GM18907 (cell line): ENCODE measurements around the gene SEPHS1.
"Not testable (repeated sequence)": the region's sequence is repeated elsewhere in the genome, so short reads cannot be mapped to it uniquely, and the experiment has no call there.

Experiments used
- ATAC-seq: cut with Tn5 transposase; IDR thresholded peaks from one replicate; pipeline ENCODE4 v1.9.1; 2021; ENCODE audit warnings: mild to moderate bottlenecking, moderate library complexity; ENCODE audit not compliant: unreplicated experiment

Gene SEPHS1

DNA sequence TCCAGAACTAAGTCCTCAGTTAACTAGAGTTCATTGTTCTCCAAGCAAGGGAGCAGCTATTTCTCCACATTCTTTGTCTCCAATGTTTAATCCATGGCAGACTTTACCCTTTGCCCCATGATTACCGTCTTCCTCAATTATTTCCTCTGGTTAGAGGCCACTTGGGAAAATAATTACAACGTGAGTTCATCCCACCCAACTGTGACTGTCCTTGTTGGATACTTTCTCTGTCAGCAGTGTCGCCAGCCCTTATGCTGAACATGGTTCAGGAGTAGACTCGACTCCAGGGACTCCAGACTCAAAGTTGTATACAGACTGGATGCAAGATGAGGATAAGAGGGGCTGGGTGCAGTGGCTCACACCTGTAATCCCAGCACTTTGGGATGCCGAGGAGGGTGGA, 17.1 kb upstream of the SEPHS1 start:
- ATAC-seq, result no peak

DNA sequence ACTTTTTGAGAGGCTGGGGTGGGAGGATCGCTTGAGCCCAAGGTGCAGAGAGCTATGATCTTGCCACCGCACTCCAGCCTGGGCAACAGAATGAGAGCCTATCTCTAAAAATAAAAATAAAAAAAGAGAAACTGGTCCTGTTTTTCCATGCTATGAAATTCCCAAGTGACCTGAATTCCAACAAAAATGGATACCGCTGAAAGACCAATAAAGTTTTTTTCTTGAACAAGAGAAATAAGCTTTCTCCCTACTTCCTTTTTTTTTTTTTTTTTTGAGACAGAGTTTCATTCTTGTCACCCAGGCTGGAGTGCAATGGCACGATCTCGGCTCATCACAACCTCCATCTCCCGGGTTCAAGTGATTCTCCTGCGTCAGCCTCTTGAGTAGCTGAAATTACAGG, 12.5 kb upstream of the SEPHS1 start:
- no peak for ATAC-seq

DNA sequence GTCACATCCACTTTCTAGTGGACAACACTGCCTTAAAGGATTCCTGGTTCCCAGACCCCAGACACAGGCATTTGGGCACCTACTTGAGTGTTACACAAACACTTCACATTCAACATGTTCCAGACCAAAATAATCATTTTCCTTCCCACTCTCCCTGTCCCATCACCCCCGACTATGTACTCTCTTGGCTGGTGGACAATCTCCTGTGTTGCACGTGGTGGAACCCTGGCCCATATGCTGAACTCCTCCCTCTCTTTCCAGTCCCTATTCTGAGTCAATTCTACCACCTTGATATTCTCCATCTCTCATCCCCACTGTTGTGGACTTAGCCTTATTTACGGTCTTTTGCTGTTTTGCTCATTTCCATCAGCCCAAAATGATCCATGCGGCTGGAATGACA, 8.3 kb upstream of the SEPHS1 start:
- ATAC-seq, result no peak

DNA sequence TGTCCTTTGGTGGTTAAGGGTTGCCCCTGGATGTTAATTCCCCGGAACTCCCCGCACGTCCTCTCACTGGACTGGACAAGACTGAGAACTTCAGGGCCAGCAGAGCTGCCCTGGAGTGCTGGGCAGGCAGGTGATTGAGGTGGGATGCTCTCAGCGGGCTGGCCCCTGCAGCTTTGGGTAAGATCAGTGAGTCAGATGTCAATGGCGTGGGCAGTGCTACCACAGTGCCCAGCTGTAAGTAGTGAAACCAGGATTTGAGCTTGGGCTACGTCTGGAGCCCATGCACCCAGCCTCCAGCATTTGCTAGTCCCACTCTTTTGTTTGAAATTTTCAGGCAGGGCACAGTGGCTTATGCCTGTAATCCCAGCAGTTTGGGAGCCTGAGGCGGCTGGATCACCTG, 6.7 kb upstream of the SEPHS1 start:
- no peak for ATAC-seq

DNA sequence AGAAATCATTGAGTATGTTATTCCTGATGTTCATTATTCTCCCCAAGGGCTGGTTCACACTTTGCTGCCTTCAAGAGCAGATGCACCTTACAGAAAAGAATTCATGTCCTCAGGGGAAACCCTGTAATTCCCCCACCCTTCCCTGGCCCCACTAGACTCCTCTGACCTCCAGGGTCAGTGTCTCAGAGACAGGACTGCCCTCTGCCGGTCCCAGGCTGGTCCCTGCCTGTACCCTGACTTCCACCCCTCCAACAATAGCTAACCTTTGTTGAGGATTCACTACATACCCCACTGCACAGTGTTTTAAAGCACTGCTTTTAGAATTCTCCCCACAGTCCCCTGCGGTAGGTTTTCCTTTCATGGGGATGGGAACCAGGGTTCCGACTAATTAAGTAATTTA, 4.4 kb upstream of the SEPHS1 start:
- ATAC-seq, result no peak

DNA sequence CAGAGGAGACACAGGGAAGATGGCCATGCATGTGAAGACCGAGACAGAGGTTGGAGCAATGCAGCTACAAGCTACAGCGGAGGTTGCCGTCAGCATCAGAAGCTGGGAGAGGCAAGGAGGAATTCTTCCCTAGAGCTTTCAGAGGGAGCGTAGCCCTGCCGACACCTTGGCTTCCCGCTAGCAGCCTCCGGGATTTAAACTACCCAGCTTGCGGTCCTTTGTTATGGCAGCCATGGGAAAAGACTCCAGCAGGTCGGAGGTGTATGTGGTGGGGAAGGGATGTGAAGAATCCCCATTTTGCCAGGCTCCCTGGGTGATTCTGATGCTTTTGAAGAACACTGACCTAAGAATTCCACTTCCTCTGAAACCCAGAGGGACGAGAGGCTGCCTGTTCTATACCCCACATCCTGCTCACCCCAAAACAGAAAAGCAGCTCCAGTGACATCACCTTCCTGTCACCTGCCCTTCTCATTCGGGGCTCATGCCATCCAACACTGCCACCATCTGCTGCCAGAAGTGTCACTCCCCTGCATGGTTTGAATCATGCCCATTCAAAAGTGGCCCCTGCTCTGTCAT, 3.3 kb upstream of the SEPHS1 start:
- peak; percentile 28 for ATAC-seq

DNA sequence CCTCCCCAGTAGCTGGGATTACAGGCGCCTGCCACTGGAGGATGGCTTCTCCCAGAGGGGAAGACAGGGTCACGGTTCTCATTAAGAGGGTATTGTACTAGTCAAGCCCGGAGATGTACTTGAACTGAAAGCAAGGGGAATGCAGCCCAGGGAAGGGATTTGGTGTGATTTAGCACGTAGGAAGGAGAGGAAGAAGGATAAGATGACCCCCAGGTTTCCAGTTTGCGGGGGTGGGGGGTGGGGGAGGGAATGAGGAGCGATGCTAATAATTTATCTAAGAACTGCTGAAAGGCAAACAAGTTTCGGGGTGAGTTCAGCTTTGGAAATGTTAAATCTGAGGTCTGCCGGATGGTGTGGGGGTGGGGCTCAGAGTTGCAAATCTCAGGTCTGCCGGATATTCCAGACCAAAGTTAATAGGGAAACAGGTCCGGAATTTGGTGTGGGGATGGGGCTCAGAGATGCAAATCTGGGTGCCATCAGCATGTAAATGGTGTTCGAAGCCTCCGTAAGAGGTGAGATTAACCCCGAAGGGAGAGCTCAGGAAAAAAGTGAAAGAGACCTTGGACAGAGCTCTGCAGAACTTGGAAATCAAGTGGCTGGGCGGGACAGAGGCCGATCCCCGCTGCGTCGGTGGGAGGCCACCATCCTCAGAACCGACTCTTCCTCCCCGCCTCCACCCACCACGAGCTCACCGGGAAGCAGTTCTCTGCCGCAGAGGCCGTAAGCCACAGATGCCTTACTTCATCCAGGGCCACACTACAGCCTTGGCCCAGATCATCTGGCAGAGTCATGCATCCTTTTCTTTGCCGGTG, 1.6 kb upstream of the SEPHS1 start:
- ATAC-seq, result no peak

DNA sequence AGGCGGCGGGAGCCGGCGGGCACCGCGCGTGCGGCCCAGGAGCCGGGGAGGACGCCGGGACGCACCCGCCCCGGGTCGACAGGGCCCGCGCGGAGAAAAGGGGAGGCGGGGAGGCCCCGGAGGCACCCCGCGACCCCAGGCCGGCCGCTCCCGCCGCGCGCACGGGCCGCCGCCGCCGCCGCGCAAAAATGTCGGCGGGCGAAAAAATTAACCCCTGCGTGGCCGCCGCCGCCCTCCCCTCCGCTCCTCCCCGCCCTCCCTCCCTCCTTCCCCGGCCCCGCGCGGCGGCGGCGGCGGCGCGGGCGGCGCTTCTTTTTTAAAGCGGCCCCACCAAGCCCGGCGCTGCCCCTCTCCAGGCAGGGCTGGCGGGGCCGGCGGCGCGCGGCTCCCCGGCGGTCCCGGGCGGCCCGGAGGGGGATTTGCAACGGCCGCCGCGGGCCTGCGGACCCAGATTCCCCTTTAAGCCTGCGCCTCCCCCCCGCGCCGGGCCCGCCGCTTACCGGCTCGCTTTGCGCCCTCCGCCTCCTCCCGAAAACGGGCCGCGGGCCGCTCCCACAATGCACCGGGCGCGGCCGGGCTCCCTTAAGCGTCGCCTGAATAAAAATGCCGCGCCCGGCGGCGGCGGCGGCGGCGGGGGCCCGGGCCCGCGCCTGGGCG, 465 bp downstream of the SEPHS1 start:
- peak; percentile 51 for ATAC-seq

DNA sequence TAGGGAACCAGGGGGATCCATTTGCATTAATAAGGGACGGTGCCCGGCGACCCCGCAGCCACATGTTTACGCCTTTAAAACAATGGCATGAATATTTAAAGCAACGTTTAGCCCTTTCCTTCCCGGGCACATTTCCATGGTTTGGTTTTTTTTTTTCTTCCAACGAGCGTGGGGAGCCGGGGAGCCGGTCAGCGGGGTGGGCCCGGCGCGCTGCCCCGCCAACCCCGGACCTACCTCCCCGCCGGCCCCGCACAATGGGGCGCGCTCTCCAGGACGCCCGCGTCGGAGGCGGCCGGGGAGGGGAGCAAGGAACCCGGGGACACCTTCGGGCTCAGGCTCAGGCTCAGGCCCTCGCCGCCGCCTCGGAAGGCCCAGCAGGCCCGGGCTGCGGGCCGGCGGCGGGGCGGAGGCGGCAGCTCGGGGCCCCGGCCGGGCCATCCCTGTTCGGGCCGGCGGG, 1.0 kb downstream of the SEPHS1 start:
- peak; percentile 26 for ATAC-seq

DNA sequence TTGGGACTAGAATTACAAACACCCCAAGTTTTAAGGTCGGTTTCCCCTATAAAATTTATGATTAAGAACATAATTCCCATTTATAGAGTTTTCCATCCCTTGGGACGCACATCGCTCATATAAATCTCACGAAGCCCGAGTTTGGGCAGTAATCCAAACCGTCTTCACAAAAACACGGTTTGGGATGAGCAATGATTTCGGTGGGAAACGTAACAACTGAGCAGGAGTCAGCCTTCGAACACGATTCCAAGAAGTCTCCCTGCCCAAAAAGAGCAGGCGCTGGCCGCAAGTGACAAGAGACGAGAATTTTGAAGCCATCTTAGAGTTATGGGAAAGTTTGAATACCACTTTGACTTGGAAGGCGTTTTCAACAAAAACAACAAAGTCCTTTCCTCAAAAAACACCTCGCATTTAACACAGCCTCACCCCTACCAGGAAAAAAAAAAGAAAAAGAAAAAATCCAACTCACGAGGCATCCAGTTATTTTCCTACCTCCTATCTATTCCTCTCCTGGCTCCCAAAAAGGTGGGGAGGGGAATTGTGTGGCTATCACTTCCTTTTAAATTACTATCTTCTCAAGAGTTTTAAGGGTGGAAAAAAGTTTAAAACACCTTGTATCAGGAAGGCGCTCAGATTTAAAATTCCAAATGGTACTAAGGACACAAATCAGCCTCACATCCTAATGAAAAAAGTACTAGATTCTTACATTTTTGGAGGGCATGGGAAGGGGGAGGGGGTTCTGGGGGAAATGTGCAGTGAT, 1.6 kb downstream of the SEPHS1 start:
- ATAC-seq, result no peak

DNA sequence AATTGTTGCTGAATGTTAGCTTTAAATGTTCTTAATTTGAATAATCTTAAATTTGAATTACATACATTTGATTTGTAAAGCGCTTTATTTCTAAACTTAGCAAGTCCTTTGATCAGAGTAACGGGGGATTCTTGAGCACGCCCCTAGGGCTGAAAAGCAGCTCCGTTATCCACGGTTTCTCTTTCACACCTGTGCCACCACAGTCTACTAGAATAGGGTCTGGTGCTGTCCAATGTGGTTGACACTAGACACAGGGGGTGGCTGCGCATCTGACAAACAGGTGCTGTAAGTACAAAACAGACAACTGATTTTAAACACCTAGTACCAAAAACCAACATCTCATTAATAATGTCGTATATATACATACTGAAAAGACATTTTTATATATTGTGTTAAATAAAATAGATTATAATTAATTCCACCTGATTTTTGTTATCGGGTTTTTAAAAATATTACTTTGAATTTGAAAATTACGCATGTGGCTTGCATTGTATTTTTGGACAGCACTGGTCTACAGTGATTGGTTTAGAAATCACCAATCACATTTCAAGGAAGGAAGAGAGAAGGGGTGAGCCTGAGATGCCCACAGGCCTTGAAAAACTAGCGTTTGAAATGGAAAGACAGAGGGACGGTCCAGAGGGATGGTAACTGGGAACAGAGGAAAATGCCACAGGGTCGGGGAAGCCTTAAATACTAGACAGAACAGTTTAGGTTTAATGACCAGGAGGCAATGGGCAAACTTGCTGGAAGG, 7.3 kb downstream of the SEPHS1 start:
- peak; percentile 90 for ATAC-seq

DNA sequence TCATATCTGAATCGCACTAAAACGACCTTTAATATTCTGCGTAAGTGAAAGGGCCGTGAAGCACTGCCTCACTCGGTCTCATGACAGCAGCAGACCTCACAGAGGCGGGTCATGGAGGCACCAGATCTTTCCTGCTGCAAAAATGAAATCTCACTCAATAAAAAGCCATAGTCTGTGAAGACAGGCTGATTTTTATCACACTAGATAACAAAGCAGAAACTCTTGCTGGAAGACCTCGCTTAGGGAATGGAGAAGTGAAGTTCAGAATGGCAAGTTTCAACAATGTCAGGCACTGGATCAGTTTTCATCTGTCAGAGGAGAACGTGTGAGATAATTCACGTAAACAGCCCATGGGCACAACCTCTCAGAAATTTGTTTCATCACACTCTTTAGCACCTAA, 8.0 kb downstream of the SEPHS1 start:
- ATAC-seq, result peak; percentile 11

DNA sequence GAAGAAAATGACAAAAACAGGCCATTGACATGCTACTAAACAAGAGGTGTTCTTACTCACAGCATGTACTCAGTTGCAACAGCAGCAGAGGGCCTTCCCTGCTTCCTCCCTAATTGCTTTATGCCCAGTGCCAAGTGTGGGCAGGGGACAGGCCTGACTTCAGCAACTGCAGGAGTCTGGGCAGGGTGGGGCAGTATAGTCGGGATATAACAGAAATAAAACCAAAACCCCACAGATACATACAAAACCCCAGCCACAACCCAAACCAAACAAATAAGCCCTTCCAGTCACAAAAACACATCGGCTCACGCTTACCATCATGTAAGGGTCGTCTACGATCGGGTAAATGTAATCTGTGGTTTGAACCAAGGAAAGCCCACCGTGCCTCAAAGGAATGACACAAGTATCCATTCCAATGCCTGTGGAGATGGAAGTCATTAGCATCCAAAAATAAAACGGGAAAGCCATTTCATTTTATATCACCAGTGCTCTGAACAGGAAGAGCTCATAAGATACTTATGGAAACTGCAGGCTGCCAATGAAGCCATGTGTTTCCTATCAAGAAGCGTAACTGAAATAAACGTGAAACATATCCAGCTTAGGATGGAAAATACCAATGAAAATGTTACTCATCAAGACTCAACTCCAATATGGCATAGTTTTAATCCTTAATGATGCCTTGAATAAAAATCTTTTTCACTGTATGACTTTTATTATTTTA, 9.5 kb downstream of the SEPHS1 start:
- ATAC-seq, result no peak

DNA sequence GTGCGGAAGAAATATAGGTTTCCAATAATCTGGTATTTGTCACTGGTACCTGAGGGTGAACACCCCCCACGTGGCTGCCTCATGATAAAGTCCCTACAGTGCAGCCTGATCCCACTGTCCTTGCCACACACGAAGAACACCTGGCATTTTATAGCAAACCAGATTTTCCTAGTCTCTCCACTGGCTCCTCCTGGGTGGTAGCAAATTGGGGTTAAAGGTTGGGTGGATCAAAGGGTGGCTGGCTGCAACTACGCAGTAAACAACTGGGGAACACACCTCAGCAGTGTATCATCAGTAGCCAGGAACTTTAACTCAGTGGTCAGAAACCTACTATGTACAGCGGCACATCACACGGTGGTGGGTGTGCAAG, 10.3 kb downstream of the SEPHS1 start:
- ATAC-seq, result no peak

DNA sequence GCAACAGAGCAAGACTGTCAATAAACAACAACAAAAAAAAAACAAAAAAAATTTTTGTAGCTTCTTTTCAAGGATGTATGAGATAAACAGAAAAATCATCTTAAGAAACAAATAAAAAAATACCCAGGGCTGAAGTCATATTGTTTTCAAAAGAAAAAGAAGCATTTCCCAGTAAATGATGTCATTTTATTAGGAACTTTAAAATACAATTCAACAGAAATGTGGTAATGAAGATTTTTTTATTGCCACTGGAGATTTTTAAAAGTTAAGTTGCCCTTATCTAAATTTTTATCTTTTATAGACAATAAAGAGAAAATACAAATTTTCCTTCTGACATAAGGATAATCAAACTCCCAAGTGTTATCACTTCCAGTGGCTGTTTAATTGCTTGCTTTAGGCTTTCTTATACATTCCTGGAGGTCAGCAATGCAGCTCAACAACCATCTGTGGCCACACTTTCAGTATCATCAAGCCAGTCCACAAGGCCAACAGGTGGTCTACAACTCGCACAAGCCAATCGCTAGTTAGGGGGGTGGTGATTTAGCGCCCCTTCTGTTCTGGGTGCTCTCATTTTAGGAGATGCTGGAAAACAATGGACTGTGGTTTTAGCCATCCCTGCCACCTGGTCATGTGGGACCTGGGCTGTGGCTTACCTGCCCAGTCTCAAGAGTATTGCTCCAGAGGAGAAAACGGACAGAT, 10.8 kb downstream of the SEPHS1 start:
- no peak for ATAC-seq

DNA sequence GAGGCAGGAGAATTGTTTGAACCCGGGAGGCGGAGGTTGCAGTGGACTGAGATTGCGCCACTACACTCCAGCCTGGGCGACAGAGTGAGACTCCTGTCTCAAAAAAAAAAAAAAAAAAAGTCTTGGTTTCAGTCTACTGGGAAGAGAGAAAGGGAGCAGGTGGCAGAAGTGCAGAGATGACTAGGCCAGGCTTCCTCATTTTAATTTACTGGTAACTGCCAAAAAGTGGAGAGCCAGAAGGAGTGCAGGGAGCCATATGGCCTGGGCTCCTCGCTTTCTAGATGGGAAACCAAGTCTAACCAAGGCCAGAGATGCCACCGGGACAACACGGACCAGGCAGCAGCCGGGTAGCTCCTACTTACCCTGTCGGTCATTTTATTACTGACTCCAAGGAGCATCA, 12.2 kb downstream of the SEPHS1 start:
- ATAC-seq, result peak; percentile 49

DNA sequence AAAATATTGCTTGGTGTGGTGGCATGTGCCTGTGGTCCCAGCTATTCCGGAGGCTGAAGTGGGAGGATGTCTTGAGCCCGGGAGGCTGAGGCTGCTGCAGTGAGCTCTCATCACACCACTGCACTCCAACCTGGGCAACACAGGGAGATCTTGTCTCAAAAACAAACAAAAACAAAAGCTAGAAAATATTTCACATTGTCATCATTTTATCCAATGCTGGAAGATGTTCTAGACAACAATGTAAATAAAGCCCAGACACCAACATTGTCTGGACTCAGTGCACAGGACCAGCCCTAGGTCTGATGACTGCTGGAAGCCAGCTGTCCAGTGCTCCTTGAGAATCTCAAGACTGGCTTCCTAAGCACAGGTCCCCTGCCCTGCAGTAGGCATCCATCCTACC, 13.5 kb downstream of the SEPHS1 start:
- no peak for ATAC-seq

DNA sequence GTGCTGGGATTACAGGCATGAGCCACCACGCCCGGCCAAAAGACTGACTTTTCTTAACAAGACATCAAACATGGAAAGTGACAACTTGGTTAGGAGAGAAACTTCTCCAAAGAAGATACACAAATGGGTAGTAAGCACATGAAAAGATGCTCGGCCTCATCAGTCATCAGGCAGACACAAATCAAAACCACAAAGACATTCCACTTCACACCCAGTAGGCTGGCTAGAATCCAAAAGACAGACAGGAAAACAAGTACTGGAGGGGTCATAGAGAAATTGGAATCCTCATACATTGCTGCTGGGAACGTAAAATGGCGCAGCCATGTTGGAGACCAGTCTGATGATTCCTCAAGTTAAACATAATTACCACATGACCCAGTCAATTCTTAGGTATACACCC, 16.4 kb downstream of the SEPHS1 start:
- ATAC-seq, result no peak

DNA sequence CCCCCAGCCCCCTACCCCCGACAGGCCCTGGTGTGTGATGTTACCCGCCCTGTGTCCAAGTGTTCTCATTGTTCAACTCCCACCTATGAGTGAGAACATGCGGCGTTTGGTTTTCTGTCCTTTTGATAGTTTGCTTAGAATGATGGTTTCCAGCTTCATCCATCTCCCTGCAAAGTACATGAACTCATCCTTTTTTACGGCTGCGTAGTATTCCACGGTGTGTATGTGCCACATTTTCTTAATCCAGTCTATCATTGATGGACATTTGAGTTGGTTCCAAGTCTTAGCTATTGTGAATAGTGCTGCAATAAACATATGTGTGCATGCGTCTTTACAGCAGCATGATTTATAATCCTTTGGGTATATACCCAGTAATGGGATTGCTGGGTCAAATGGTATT, 17.1 kb downstream of the SEPHS1 start:
- ATAC-seq, result not testable (repeated sequence)

DNA sequence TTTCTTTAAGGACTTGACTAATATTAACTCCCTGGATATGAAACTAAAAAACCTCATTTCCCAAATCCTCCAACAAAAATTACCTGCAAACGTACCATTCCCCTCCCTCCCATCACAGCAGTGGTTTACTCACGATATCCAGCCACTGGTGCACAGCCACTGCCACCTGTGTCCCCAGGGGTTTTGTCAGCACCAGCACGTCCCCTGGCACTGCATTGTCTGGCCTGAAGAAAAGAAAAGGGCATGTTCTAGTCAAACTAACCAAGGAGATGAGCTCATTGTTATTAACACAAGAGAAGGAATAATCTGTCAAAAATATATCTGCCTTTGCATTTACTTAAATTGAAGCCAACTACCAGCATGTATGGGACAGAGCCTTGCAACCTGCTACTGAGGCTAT, 18.5 kb downstream of the SEPHS1 start:
- ATAC-seq, result no peak
